HG02943 (cell line): ENCODE data around the gene OLFM1.
"Not testable (repeated sequence)": the region's sequence is repeated elsewhere in the genome, so short reads cannot be mapped to it uniquely, and the experiment has no call there.

Source experiments
- ATAC-seq: cut with Tn5 transposase; IDR thresholded peaks from one replicate; pipeline ENCODE4 v1.9.1; 2021; ENCODE audit warnings: mild to moderate bottlenecking, low read depth, moderate library complexity; ENCODE audit not compliant: unreplicated experiment

Gene OLFM1

DNA sequence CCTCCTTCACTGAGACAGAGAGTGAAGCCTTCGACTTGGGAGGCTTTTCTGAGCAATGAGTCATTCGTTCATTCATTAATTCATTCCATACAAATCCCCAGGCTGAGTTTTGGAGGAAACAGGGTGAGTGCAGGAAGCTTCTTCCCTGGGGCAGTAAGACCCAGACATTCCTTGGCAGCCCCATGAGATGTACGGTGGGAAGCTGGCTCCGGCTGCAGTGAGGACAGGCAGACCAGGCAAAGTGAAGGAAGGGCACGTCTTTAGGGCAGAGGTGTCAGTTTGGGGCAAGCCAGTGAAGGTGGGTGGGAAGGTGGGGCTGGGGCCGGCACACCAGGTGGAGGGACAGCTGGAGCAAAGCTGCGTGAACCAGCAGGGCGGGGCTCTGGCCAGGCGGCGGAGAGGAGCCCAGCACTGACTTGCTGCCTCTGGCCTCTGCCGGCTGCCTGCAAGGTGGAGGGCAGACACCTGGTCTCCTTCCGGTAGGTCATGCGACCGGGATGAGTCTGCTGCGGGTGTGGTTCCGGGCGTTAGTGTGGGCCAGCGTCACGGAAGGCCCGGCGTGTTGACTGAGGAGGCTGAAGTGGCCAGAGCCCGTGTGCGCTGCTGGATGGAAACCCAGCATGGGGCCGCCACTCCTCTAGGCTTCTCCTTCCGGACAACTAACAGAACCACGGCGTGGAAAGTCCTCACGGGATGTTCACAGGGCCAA, 16.6 kb downstream of the OLFM1 start:
- ATAC-seq: no peak

DNA sequence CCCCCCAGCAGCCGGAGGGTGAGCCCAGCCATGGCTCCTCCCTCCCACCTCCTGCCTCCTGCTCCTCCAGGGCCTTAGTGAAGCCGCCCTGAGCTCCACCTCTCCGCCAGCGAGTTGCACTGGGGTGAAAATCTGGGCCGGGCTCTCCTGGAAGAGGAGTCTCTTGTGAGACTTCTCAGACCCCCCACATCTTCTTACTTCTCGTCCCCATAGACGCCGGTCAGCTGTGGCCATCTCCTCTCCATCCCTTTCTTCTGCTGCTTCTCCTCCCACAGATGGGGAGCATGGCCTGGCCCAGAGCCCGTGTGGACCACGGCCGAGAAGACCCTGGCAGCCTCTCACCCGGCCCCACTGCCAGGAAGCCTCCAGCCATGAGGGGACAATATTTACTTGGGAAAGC, 17.3 kb downstream of the OLFM1 start:
- no peak for ATAC-seq

GRCh38 chr9:135105211-135105745, 17.8 kb downstream of the OLFM1 start:
- ATAC-seq: no peak

DNA sequence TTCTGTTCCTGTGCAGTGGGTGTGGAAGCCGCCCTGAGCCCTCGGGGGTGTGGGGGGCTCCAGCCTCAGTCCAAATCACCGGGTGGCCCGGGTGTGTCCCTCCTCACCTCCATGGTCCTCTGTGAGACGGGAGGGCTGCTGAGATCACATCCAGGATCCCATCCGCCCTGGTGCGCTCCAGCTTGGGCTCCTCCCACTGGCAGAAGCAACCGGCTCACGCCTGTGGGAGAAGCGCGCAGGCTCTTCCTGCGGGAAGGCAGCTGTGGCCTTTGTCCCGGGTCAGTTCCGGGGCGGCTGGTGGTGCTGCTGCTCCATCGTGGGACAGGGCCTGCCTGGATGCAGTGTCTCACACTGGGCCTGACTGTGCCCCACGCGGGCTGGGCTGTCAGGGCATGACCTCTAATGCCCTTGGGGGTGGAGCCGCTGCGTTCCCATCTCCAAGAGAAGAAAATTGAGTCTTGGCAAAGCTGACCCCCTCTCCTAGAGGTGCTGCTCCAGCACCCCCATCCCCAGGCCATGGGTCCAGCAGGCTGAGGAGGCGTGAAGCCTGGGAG, 18.5 kb downstream of the OLFM1 start:
- ATAC-seq: no peak

DNA sequence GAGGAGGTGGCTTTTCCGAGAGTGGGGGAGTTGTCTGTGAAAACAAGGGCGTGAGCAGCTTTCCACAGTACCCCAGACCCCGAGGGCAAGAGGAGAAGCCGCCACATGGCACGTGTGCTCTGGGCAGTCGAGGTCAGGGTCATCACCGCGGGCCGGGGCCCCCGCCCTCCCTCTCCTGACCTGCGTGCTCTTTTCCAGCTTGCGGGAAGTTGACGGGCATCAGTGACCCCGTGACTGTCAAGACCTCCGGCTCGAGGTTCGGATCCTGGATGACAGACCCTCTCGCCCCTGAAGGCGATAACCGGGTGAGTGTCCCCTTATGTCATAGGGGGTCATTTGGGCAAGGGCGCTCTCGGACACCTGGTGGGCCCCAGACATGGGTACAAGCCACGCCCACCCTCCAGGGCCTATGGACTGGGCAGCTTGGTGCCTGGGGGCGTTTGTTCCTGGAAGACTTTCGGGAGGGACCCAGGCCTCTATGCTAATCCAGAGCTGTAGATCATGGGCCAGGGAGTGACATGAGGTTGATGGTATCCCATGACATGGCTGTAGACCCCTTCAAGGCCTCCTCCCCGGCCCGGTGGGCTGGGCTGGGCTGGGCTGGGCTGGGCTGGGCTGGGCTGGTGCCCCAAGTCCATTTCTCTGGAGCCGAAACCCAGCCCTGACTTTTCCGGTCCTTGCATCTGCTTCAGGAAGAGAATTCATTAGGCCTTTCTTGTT, 19.2 kb downstream of the OLFM1 start:
- ATAC-seq: no peak

DNA sequence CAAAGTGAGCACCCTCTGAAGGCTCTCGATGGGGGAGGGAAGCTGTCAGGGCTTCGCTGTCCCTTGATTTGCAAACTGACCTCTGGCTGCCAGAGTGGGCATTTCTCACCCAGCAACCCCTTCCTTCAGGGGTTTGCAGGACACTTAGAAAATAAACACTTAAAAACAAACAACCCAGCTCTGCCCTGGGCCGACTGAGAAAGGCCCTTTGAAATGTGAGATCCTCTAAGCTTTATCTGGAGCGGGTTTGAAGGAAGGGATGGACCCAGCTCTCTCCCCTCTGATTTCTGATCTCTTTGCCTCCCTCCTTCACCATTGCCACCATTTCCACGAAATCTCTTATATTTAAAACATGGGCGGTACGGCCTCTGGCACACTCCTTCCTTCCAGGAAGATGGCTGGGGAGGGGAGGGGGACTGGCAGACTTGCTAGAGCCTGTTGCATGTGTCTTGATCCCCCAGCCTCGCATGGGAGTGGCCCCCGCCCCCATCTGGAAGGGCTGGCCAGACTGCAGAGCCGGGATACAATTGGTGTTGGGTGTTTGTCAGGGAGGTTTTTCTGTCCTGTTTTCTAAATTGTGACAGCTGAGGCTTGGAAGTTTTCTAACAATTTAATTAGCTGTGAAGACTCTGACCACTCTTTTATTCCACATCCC, 20.2 kb downstream of the OLFM1 start:
- no peak for ATAC-seq

DNA sequence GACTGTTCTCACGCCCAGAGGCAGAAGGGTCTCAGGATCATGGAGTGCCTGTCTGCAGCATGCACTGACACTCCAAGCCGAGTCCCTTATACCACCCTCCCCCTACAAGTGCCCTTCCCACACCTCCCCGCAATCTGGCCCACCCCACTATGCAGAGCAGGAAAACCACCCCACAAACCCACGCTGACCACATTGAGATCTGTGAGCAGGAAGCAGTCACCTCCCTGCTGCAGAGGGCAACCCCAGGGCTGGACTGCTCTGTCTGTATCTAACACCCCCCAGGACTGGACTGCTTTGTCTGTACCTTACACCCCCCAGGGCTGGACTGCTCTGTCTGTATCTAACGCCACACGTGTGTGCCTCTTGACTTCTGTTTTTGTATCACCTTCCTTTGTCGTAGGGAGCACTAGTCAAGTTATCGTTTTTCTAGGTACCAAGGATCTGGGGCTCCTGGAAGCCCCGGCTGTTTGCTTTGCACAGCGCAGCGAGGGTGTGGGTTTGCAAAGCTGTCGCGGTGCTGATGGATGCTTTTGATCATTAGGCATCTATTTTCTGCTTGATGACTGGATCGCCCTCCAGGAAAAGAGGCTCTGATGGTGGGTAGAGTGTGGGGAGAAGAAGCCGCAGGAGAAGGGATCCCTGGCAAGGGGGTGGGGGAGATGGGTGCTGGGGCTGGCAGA, 21.5 kb downstream of the OLFM1 start:
- no peak for ATAC-seq

DNA sequence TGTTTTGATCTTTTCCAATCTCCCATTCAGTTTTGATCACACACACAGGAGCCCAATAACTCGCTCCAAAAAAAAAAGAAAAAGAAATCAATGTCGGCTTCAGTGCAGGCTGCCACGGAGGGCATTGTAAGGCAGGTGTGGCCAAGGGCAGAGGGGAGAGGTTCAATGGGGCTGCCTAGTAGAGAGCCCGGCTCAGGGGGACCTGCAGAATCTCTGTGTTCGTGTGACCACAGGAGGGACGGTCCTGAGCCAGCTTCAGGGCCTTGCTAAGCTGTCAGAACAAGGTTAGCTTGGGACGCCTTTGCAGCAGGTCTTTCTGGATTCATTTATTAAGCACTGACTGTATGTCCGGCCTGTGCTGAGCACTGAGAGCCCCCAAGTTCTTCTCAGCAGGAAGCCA, 22.2 kb downstream of the OLFM1 start:
- no peak for ATAC-seq

GRCh38 chr9:135110416-135110815, 22.9 kb downstream of the OLFM1 start:
- ATAC-seq: no peak

- not testable (repeated sequence) for ATAC-seq
These were observed 24.1 kb downstream of the OLFM1 start for GRCh38 chr9:135111600-135111999.

DNA sequence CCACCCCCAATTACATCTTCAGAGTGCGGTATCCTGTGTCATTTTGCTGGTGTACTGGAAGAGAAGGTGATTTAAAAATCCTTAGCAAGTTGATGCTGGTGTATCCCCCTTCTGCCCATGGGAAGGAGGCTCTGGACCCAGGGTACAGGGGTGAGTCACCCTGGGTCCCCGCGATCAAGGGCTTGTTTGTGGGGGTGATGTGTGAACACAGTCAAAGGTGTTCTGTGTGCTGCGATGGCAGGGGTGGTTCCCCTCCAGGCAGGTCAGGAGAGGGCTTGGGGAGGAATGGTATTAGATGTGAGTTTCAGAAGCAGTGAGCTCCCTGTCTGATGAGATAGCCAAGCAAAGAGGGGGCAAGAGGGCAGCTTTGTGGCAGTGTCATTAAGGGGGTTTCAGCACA, 28.9 kb downstream of the OLFM1 start:
- no peak for ATAC-seq

DNA sequence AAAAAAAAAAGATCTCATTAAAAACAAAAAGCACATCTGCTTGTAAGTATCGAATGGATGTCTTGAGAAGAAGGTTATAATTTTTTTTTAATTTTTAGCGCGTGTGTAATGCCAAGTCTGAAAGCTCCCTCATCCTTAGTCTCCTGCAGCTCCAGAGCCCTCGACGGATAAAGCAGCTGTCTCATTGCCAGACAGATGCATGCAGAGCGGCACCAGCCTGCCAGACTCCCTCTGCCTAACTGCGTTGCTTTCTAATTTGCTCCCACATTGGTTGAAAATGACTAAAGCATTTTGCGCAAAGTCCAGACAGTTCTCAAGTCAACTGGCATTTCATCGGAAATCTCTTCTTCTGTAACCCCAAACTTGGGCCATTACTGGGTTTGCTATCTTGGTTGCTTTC, 29.4 kb downstream of the OLFM1 start:
- ATAC-seq: no peak

GRCh38 chr9:135117281-135117680, 29.8 kb downstream of the OLFM1 start:
- no peak for ATAC-seq

GRCh38 chr9:135119496-135120064, 32.1 kb downstream of the OLFM1 start:
- no peak for ATAC-seq

DNA sequence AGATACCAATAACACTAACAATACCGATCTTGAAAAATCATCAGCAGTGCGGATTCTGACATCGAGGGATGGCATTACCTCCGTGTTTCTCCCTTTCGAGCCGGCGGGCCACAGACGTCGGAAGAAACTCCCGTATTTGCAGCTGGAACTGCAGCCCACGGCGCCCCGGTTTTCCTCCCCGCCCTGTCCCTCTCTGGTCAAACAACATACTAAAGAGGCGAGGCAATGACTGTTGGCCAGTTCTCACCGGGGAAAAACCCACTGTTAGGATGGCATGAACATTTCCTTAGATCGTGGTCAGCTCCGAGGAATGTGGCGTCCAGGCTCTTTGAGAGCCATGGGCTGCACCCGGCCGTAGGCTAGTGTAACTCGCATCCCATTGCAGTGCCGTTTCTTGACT, 32.8 kb downstream of the OLFM1 start:
- ATAC-seq: no peak

DNA sequence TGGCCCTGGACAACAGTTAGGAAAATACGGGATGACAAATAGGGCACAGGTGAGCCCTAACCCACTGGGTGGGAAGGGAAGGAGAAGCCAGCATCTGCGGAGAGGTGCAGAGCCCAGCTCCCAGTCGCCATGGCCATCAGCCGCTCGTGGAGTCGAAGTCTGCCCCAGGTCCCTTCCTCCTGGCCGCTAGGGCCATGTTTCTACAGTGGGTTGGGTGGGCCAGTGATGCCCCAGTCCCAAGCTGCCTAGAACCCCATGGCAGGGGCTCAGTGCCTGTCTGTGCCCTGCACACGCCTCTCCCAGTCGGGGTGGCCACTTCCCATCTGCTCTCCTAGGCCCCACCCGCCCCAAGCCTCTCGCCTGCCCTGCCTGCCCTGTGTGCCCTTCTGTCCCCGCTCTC, 34.8 kb downstream of the OLFM1 start:
- ATAC-seq: no peak

GRCh38 chr9:135123126-135123772, 35.8 kb downstream of the OLFM1 start:
- no peak for ATAC-seq

DNA sequence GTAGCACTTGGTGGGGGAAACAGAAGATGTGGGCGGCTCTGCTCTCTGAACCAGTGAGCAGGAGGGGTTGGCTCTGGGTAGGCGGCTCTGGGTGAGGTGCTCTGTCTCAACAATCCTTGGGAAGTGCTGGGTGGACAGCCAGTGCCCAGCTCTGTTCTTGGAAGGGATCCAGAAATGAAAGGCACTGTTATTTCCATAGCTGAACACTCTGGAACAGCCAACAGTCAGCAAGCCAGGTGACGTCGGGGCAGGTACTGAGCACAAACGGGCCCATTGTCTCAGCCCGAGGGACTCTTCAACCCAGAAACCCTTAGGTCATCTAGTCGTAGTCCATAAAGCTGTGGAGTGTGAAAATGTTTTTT, 36.3 kb downstream of the OLFM1 start:
- ATAC-seq: no peak

- ATAC-seq: no peak
These were observed 39.2 kb downstream of the OLFM1 start for GRCh38 chr9:135126451-135127187.
